HAP-1 (cell line): ENCODE results near the gene PAK2.

ENCODE experiments used
- DNase-seq, 2 experiments: peaks; one replicate each; pipeline ENCODE4 v3.0.0-alpha.2; 2016 to 2020; ENCODE audit warnings: low spot score in 2 of 2
- H3K27me3 ChIP-seq: fragments of 250-450 bp; sonication (Bioruptor Pico); 2 replicates; pipeline ENCODE4 v1.5.1; 2020; ENCODE audit warnings: low read depth, mild to moderate bottlenecking, moderate library complexity
- H3K36me3 ChIP-seq: fragments of 250-450 bp; sonication (Bioruptor Pico); replicated peaks from 2 replicates; pipeline ENCODE4 v1.5.1; 2020; ENCODE audit warnings: mild to moderate bottlenecking
- H3K4me1 ChIP-seq: fragments of 250-450 bp; sonication (Bioruptor Pico); 2 replicates; pipeline ENCODE4 v1.5.1; 2020; ENCODE audit warnings: mild to moderate bottlenecking
- H3K4me3 ChIP-seq: fragments of 250-450 bp; sonication (Bioruptor Pico); 2 replicates; pipeline ENCODE4 v1.5.1; 2020; ENCODE audit warnings: mild to moderate bottlenecking, moderate library complexity
- H3K9me3 ChIP-seq: fragments of 250-450 bp; sonication (Bioruptor Pico); 2 replicates; pipeline ENCODE4 v1.5.1; 2020; ENCODE audit warnings: mild to moderate bottlenecking, moderate library complexity
- in situ Hi-C: fragments of 300-500 bp; cut with MboI; formaldehyde crosslinking; loops from 3 replicates; pipeline ENCODE4 v1.14.3; 2020; ENCODE audit warnings: low sequenced_read_pairs, inconsistent platforms, mixed read lengths

The PAK2 gene

DNA sequence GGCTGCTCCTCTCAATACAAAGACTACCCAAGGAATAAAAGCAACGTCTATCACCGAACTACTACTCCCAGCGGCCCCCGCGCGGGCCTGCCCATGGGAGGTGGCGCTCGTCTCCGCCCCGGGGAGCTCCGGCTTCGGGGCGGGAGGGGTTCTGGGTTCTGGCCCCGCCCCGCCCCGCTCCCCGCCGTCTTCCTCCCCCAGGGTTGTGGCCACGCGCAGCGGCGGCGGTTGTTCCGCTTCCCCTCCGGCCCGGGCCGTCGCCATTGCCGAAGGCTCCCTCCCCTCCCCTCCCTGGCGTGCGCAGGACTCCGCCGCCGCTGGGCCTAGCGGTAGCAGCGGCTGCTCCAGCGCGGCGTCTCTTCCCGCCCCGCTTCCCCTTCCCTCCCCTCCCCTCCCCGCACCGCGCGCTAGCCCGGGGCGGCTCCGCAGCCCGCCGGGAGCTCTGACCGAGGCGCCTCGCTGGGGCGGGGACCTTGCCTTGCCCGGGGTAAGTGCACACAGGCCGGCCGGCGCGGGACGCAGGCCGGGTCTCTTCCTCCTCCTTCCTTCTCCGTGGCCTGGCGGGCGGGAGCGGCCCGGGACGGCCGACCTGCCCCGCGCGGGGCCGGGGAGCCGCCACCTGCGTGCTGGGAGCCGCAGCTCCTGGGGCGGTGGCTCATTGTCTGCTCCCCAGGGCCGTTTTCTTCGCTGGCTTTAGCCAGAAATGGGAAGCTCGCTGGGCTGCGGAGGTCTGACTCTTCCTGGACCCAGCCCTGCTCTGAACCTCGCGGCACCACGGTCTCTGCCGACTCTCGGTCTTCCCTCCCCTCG is at the start of gene PAK2:
PAK2 (plus strand) TSS at position 187 of the 810 bp plus-strand sequence. CDS start 42,790 bp downstream, outside the sequence.
- H3K4me1 ChIP-seq, result peaks cover 14% of the 10 kb centered on the region
- in situ Hi-C loops, result no loop called here
- H3K9me3 ChIP-seq, result no peaks in the 10 kb centered on the region
- peaks cover 5% of the 10 kb centered on the region; the same call in 1 of the 2 replicates for H3K36me3 ChIP-seq
- H3K27me3 ChIP-seq, result no peaks in the 10 kb centered on the region
- H3K4me3 ChIP-seq, result peak within 1 kb of the TSS; percentile 79
- peak; percentile 89 to 94 for DNase-seq

DNA sequence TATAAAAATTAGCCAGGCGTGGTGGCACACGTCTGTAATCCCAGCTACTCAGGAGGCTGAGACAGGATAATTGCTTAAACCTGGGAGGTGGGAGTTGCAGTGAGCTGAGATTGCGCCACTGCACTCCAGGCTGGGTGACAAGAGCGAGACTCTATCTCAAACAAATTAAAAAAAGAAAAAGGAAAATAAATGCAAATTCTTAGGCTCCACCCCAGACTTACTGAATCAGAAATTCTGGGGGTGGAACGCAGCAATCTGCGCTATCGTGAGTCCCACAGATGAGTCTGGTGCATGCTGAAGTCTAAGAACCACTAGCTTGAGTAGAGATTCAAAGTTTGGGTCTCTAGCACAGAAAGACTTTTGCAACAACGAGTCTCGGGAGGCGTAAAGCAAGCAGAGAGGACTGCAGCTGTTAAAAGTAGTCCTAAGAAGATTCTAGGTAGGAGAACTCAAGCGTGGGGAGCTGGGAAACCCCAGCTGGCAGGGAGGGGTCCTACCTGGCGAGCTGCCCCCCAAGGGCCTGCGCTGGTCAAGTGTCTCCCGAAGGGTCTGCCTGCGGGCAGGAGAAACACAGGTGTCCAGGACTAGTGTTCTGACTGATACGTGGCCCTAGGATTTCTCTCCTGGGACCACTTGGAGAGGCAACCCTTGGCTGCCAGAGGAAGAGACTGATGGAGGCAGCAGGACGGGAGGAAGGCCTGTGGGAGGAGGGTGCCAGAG is 49.6 kb upstream of the PAK2 start:
- no peaks in the 10 kb centered on the region for H3K4me1 ChIP-seq
- in situ Hi-C loops, result no loop called here
- H3K36me3 ChIP-seq, result no peaks in the 10 kb centered on the region
- no peak overlapping the region for H3K4me3 ChIP-seq
- no peaks in the 10 kb centered on the region for H3K9me3 ChIP-seq
- no peak for DNase-seq
- no peaks in the 10 kb centered on the region for H3K27me3 ChIP-seq

DNA sequence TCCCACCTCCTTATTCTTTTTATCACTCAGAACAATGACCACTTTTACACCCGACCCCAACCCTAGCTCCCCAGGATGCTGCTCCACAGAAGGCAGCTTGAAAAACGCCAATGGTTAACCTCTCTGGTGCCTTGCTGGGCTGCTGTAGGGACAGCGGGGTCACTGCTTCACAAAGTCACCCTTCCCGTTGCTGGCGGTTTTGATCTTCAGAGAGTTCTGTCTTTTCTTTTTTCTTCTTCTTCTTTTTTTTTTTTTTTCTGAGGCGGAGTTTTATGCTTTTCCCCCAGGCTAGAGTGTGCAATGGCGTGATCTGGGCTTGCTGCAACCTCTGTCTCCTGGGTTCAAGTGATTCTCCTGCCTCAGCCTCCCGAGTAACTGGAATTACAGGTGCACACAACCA is 48.3 kb upstream of the PAK2 start:
- Histone ChIP-seq H3K27me3 (no peaks in the 10 kb centered on the region), H3K4me1 (no peaks in the 10 kb centered on the region), H3K4me3 (no peak overlapping the region), H3K36me3 (no peaks in the 10 kb centered on the region), H3K9me3 (no peaks in the 10 kb centered on the region)
- no peak for DNase-seq
- in situ Hi-C loops, result no loop called here

DNA sequence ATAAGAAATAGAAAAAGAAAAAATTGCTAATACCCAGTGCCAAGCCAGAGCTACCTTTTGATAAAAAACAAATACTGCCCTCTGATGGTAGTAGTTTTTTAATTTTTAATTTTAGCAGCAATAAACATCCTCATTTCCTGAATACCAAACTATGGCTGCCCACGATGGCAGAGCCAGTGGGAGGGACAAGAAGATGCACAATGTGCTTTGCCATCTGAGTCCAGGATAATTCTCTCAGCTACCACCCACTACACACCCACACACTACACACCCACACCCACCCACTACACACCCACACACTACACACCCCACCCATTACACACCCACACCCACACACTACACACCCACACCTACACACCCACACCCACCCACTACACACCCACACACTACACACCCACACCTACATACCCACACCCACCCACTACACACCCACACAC is 45.4 kb upstream of the PAK2 start:
- H3K4me1 ChIP-seq, result no peaks in the 10 kb centered on the region
- no peak overlapping the region for H3K4me3 ChIP-seq
- H3K9me3 ChIP-seq, result no peaks in the 10 kb centered on the region
- in situ Hi-C loops, result no loop called here
- H3K36me3 ChIP-seq, result no peaks in the 10 kb centered on the region
- H3K27me3 ChIP-seq, result no peaks in the 10 kb centered on the region
- DNase-seq, result no peak

DNA sequence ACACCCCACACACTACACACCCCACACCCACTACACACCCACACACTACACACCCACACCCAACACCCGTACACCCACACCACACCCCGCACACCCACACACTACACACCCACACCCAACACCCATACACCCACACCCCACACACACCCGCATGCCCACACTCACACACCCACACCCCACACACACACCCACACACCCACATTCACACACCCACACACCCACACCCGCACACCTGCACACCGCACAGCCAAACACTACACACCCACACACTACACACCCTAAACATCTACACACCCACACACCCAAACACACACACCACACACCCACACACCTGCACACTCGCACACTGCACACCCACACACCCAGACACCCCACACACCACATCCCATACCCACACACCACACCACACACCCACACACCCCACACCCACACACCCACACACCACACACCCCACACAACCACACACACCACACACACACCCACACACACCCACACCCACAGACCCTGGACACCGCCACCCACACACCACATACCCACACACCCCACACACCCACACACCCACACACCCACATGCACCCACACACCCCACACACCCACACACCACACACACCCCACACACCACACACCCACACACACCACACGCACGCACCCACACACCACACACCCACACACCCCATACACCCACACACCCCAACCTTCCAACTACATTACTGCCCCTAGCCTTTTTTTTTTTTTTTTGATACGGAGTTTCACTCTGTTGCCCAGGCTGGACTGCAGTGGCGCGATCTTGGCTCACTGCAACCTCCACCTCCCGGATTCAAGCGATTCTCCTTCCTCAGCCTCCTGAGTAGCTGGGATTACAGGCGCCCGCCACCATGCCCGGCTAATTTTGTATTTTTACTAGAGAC is 44.5 kb upstream of the PAK2 start:
- in situ Hi-C loops, result no loop called here
- no peaks in the 10 kb centered on the region for H3K4me1 ChIP-seq

DNA sequence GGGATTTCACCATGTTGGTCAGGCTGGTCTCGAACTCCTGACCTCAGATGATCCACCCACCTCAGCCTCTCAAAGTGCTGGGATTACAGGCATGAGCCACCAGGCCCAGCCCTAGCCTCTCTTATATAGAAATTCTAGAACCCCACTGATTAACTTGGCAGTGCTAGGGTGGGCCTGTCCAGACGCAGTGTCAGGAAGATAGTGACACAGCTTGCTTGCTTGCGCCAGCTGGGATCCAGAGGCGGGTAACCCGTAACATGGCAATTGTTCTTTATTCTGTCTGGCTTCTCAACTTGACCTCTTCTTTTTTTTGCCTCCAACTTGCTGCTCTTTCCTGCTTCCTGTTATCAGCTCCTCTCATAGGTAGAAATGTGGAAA is 43.8 kb upstream of the PAK2 start:
- Histone ChIP-seq H3K4me3 (no peak overlapping the region), H3K27me3 (no peaks in the 10 kb centered on the region), H3K36me3 (no peaks in the 10 kb centered on the region), H3K9me3 (no peaks in the 10 kb centered on the region), H3K4me1 (no peaks in the 10 kb centered on the region)
- DNase-seq, result no peak
- in situ Hi-C loops, result no loop called here

More for the DNA sequence above, 44.5 kb upstream of the PAK2 start:
- Histone ChIP-seq H3K9me3 (no peaks in the 10 kb centered on the region), H3K36me3 (no peaks in the 10 kb centered on the region), H3K4me3 (no peak overlapping the region), H3K27me3 (no peaks in the 10 kb centered on the region)
- DNase-seq, result no peak

DNA sequence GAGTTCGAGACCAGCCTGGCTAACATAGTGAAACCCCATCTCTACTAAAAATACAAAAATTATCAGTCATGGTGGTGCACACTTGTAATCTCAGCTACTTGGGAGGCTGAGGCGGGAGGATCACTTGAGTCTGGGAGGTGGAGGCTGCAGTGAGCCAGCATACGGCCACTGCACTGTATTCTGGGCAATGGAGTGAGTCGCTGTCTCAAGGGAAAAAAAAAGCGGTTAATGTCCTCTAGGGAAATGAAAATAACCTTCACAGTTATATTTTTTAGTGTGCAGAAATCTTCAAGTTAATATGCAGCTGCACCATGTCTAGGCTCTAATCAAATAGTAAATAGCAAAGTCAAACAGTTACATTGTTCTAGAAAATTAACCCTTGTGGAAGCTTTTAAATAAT is 42.4 kb upstream of the PAK2 start:
- no peak for DNase-seq
- Histone ChIP-seq H3K36me3 (no peaks in the 10 kb centered on the region), H3K4me1 (no peaks in the 10 kb centered on the region), H3K9me3 (no peaks in the 10 kb centered on the region), H3K4me3 (no peak overlapping the region), H3K27me3 (no peaks in the 10 kb centered on the region)
- in situ Hi-C loops, result no loop called here

DNA sequence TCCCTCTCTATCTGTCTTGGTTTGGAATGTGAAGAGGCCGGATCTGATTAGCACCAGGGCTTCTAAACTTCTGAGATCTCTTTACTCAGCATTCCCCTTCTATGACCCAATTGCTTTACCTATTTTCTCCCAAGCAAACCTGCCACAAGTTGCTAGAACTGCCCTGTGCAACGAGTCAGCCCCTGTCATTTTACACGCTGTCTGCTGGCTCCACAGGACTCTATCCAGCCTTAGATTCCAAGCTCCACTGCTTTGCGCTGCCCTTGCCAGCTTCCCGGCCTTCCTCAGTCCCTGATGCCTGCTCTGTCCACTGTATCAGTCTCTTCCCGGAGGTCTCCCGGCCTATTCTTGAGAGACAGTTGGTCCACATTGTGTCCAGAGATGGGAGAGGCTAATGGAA is 39.9 kb upstream of the PAK2 start:
- Histone ChIP-seq H3K27me3 (no peaks in the 10 kb centered on the region), H3K36me3 (no peaks in the 10 kb centered on the region), H3K9me3 (no peaks in the 10 kb centered on the region), H3K4me3 (no peak overlapping the region), H3K4me1 (no peaks in the 10 kb centered on the region)
- DNase-seq, result no peak
- in situ Hi-C loops, result no loop called here

DNA sequence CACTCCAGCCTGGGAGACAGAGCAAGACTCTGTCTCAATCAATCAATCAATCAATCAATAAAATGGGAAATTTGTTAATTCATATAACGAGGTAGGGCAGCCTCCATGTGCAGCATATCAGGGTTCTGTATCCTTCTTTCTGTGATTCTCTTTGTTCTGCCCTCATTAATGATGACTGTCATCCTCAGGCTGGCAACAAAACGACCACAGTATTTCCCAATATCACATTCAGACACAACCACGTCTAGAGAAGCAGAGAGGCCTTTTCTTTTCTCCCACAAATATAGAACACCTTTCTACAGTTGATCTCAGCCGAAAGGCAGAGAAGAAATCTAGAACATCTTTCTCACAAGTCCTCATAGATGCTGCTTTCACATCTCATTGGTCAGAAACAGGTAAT is 38.9 kb upstream of the PAK2 start:
- H3K27me3 ChIP-seq, result no peaks in the 10 kb centered on the region
- no peak for DNase-seq
- H3K36me3 ChIP-seq, result no peaks in the 10 kb centered on the region
- H3K4me1 ChIP-seq, result no peaks in the 10 kb centered on the region
- H3K9me3 ChIP-seq, result no peaks in the 10 kb centered on the region
- in situ Hi-C loops, result no loop called here
- H3K4me3 ChIP-seq, result no peak overlapping the region

DNA sequence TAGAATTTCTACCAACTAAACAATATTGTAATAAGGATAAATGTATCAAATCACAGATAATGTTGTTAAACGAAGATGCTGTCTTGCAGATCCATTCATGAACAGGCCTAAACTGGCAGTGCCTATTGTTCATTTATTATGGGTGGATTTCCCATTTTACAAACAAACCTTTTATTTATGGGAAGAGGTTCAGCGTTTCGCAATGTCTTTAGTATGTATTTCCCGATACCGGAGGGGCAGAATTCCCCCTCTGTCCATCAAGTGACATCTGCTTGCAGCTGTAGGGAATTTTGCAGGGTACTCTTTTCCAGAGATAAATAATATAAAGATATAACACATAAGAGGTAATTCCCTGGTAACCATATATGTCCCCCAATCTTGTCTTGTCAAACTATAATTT is 33.3 kb upstream of the PAK2 start:
- Histone ChIP-seq H3K4me3 (no peak overlapping the region), H3K9me3 (no peaks in the 10 kb centered on the region), H3K36me3 (no peaks in the 10 kb centered on the region), H3K4me1 (peaks cover 12% of the 10 kb centered on the region), H3K27me3 (no peaks in the 10 kb centered on the region)
- DNase-seq, result no peak
- in situ Hi-C loops, result no loop called here

DNA sequence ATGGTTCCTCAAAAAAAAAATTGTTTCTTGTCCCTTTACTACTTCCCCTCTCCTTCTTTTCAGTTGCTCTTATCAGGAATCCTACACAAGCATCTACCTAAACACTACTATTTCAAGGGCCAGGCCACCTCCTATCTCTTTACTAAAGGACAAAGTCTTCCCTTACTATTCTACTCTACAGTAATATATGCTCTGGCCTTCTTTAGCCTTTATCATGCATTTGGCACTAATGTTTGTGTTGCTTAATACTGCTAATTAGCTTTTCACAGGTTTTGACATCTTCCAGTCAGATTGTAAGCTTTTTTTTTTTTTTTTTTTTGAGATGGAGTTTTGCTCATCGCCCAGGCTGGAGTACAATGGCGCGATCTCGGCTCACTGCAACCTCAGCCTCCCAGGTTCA is 32.9 kb upstream of the PAK2 start:
- peaks cover 12% of the 10 kb centered on the region for H3K4me1 ChIP-seq
- no peaks in the 10 kb centered on the region for H3K36me3 ChIP-seq
- no peak for DNase-seq
- no peaks in the 10 kb centered on the region for H3K9me3 ChIP-seq
- no peaks in the 10 kb centered on the region for H3K27me3 ChIP-seq
- no peak overlapping the region for H3K4me3 ChIP-seq
- in situ Hi-C loops, result no loop called here

DNA sequence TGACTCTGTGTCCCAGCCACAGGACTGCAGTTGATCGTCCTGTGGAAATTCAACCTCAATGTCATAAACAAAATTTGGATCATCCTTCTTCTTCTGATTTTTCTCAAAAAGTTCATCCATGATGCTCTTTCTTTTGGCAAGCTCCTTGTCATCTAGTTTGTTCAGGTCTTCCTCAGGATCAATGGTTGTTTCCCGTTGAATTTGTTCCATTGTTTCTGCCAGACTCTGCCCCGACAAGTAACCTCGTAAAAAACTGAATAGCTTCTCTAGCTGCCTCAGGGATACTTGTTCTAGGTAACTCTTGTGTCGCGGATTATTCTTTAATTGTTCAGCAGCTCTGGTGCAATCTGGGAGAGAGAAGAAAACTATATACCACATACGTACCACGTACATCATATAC is 32.1 kb upstream of the PAK2 start:
- in situ Hi-C loops, result no loop called here

DNA sequence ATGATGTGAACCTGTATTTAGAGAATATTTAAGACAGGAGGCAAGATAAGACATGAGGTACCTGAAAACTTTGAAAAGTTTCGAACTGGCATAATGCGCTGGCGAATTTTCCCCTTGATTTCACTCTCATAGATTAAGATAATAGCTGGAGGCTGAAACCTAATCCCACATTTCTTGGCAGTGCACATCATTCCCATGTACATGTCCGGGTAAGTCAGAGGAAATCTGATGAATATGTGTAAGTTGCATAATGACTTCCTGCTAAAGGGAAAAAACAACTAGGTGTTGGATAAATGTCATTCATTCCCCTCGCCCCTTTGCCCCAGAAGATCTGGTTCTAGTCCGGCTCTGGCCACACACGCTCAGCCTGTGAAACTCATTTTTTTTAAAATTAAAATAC is 31.2 kb upstream of the PAK2 start:
- in situ Hi-C loops, result no loop called here
- Histone ChIP-seq H3K4me1 (peaks cover 12% of the 10 kb centered on the region), H3K9me3 (no peaks in the 10 kb centered on the region), H3K4me3 (no peak overlapping the region), H3K36me3 (no peaks in the 10 kb centered on the region), H3K27me3 (no peaks in the 10 kb centered on the region)
- no peak for DNase-seq

More for the DNA sequence above, 32.1 kb upstream of the PAK2 start:
- DNase-seq, result peak; percentile 34 to 81
- Histone ChIP-seq H3K36me3 (no peaks in the 10 kb centered on the region), H3K4me3 (no peak overlapping the region), H3K27me3 (no peaks in the 10 kb centered on the region), H3K4me1 (peaks cover 12% of the 10 kb centered on the region), H3K9me3 (no peaks in the 10 kb centered on the region)
